Activated naive CD4-positive, alpha-beta T cell treated with anti-CD3 and anti-CD28 coated beads, Interleukin-2, amount 50 U/mL, for 24 hours (primary cell): ENCODE measurements around the gene OR11H1.
"Not testable (repeated sequence)": the region's sequence is repeated elsewhere in the genome, so short reads cannot be mapped to it uniquely, and the experiment has no call there.

Source experiments
- H3K27ac Mint-ChIP-seq: one replicate; pipeline ENCODE4 v1.8.0; 2021; ENCODE audit warnings: mild to moderate bottlenecking, mixed read lengths
- H3K27me3 Mint-ChIP-seq: one replicate; pipeline ENCODE4 v1.8.0; 2021; ENCODE audit warnings: mixed read lengths
- H3K36me3 Mint-ChIP-seq: one replicate; pipeline ENCODE4 v1.8.0; 2021; ENCODE audit warnings: mixed read lengths
- H3K4me1 Mint-ChIP-seq: one replicate; pipeline ENCODE4 v1.8.0; 2021; ENCODE audit warnings: mixed read lengths
- H3K4me3 Mint-ChIP-seq: one replicate; pipeline ENCODE4 v1.8.0; 2021; ENCODE audit warnings: mild to moderate bottlenecking, mixed read lengths
- H3K9me3 Mint-ChIP-seq: one replicate; pipeline ENCODE4 v1.8.0; 2021; ENCODE audit warnings: mixed read lengths

OR11H1 gene, protein sequence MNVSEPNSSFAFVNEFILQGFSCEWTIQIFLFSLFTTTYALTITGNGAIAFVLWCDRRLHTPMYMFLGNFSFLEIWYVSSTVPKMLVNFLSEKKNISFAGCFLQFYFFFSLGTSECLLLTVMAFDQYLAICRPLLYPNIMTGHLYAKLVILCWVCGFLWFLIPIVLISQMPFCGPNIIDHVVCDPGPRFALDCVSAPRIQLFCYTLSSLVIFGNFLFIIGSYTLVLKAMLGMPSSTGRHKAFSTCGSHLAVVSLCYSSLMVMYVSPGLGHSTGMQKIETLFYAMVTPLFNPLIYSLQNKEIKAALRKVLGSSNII

DNA sequence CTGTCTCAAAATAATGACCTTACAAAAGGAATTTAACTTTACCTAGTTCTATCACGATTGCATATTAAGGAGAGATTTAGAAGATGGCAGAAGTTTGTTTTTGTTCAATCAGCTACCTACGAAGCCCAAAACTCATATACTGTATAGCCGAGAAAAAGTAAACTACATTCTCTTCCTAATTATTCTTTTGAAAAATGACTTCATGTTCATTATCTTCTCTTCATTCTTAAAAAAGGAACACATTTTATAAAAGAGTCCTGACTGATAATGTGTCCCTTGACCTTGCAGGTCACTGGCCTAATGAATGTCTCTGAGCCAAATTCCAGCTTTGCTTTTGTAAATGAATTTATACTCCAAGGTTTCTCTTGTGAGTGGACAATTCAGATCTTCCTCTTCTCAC is at the start of gene OR11H1:
OR11H1 (plus strand) TSS at position 301 of the 400 bp plus-strand sequence; CDS start at position 301, 0 bp downstream.
- H3K4me3 Mint-ChIP-seq, H3K9me3 Mint-ChIP-seq, H3K27me3 Mint-ChIP-seq, H3K36me3 Mint-ChIP-seq, H3K27ac Mint-ChIP-seq, H3K4me1 Mint-ChIP-seq: not testable (repeated sequence)

DNA sequence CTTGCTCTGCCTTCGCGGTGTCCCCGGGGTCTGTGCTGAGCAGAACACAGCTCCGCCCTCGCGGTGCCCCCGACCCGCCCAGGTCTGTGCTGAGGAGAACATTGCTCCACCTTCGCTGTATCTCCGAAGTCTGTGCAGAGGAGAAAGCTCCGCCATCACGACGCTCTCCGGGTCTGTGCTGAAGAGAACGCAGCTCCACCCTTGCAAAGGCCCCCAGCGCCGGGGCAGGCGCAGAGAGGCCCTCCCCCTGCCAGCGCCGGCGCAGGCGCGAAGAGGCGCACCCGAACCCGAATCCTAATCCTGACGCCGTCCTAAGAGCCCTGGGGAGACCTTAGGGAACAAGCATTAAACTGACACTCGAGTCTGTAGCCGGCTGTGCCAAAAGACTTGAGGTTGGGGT is 18.0 kb upstream of the OR11H1 start:
- H3K27me3 Mint-ChIP-seq, H3K4me3 Mint-ChIP-seq, H3K27ac Mint-ChIP-seq, H3K4me1 Mint-ChIP-seq, H3K36me3 Mint-ChIP-seq, H3K9me3 Mint-ChIP-seq: not testable (repeated sequence)

DNA sequence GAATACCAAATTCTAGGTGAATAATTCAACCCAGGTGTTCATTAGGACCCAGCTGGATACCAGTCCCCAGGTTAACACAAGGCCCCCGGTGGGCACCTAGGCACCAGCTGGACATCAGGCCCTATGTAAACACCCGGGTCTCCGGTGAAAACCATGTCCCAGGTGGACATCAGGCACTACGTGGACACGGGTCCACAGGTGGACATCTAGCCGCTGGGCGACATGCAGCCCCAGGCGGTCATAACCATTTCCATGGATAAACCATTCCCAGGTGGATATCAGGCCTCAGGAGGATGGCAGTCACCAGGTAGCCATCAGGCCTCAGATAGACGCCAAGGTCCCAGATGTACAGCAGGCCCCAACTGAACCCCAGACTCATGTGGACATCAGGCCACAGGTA is 12.1 kb upstream of the OR11H1 start:
- H3K36me3 Mint-ChIP-seq, H3K27me3 Mint-ChIP-seq, H3K4me3 Mint-ChIP-seq, H3K27ac Mint-ChIP-seq, H3K4me1 Mint-ChIP-seq, H3K9me3 Mint-ChIP-seq: not testable (repeated sequence)

DNA sequence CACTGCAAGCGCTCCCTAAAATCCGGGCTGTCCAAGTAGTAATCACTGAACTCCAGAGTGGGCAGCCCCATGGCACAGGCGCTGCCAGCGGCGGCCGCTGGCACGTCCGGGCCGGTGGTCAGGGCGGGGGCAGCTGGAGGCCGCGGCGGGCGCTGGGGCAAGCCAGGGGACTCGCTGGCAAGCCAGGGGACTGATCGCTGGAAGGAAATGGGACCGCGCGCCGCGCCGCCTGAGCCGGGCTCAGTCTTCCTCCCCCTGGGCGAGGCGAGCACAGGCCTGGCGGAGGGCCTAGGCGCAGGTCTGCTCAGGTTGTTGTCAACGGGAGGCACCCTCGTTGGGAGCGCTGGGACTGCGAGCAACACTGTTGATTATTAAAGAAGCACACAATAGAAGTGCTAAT is 25.8 kb downstream of the OR11H1 start:
- H3K36me3 Mint-ChIP-seq, H3K27ac Mint-ChIP-seq, H3K27me3 Mint-ChIP-seq, H3K9me3 Mint-ChIP-seq, H3K4me3 Mint-ChIP-seq, H3K4me1 Mint-ChIP-seq: not testable (repeated sequence)

DNA sequence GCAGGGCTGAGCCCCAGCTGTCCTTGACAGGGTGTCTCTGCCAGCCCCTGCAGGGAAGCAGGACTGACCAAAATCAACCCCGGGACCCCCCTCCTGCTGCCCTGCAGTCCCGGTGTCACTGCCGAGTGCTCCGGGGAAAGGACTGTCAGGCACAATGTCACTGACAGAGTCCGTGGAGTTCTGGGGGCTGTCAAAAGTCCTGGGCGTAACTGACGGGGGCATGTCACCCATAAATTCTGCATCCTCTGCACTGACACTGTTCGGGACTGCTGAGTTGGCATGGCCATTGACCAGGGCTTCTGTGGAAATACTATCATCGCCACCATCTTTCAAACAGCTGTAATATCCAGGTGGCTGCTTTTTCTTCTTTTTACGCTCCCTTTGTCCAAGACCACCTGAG is 35.5 kb downstream of the OR11H1 start:
- not testable (repeated sequence) for H3K36me3 Mint-ChIP-seq, H3K4me1 Mint-ChIP-seq, H3K4me3 Mint-ChIP-seq, H3K9me3 Mint-ChIP-seq, H3K27ac Mint-ChIP-seq, H3K27me3 Mint-ChIP-seq

DNA sequence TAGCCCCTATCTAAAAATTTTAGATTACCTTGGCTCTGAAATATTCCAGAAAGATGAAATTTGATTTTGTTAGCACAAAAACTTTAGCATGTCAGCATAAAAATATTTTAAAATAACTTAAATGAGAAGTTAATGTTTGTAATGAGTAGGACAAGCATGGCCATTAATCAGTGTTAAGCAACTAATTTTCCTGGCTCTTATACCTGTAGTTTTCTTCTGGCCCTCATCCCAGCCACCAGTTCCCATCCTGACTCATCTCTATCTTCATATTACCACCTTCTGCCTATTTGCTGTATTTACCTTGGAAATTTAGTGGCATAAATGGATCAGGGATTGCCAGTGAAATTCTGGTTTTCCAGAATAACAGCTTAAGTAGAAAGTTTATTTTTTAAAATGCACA is 37.1 kb downstream of the OR11H1 start:
- H3K4me1 Mint-ChIP-seq, H3K4me3 Mint-ChIP-seq, H3K27ac Mint-ChIP-seq, H3K27me3 Mint-ChIP-seq, H3K36me3 Mint-ChIP-seq, H3K9me3 Mint-ChIP-seq: not testable (repeated sequence)
